ENCODE measurements around the gene BMERB1. TPM values are rescaled to one million over a fixed set of nuclear protein-coding genes. Genes with fewer than 3 reads are reported as not detected.
"Not testable (repeated sequence)": the region's sequence is repeated elsewhere in the genome, so short reads cannot be mapped to it uniquely, and the experiment has no call there.

Gene BMERB1
- total RNA-seq, 1 donor from 2014 or later = 17.4 TPM

DNA sequence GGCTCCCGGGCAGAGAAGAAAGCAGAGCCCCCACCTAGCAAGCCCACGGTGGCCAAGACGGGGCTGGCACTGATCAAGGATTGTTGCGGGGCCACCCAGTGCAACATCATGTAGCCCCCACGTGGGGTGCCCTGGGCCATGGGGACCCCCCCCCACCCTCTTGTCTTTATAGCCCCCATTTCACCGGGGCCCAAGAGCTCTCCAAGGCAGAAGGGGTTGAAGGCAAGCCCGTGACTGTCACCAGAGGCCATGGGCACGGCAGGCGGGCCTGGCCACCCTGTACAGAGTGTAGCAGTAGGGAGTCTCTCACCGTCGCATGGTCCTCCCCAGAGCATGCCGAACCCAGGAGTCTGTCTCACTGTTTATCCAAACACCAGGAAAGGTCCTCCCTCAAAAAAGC is 152.3 kb downstream of the BMERB1 start:
- DNase-seq (ENCODE audit: low read depth) = no peak

GRCh38 chr16:15587152-15587825 is 152.9 kb downstream of the BMERB1 start:
- no peak for DNase-seq (ENCODE audit: low read depth)

GRCh38 chr16:15592324-15592723 is 157.9 kb downstream of the BMERB1 start:
- DNase-seq (ENCODE audit: low read depth) = no peak

- no peak for DNase-seq (ENCODE audit: low read depth)
Measured at GRCh38 chr16:15593235-15593634, 158.8 kb downstream of the BMERB1 start.

GRCh38 chr16:15594711-15595320 is 160.4 kb downstream of the BMERB1 start:
- no peak for DNase-seq (ENCODE audit: low read depth)

GRCh38 chr16:15597135-15597534 is 162.7 kb downstream of the BMERB1 start:
- DNase-seq (ENCODE audit: low read depth) = no peak

- DNase-seq (ENCODE audit: low read depth) = peak; percentile 32
Measured at GRCh38 chr16:15597822-15598647, 163.6 kb downstream of the BMERB1 start.

DNA sequence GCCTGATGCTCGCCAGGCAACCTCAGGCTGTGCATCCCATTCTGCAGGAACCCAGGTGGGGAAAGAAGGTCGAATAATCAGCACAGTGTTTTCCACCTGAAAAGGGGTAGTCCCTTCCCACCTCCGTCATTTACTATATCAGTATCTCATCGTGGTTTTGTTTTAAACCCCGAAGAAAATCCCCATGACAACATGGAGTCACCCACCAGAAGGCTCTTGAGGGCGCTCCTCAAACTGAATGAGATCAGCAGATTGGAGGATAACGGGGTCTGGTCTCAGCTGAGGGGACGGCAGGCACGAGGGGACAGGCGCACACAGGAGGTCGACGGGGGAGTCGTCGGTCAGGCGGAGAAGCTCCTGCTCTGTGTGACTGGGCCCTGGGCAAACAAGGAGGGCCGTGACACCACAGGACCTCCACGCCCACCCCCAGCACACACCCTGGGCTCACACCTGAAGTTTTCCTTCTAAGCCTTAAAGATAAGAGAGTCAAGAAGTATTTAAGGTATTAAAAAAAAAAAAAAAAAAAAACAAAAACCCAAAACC is 164.3 kb downstream of the BMERB1 start:
- no peak for DNase-seq (ENCODE audit: low read depth)

- DNase-seq (ENCODE audit: low read depth) = no peak
Measured at GRCh38 chr16:15599303-15600070, 165.1 kb downstream of the BMERB1 start.

- no peak for DNase-seq (ENCODE audit: low read depth)
Measured at GRCh38 chr16:15601212-15601879, 167.0 kb downstream of the BMERB1 start.

GRCh38 chr16:15602285-15603044 is 168.1 kb downstream of the BMERB1 start:
- DNase-seq (ENCODE audit: low read depth) = no peak

DNA sequence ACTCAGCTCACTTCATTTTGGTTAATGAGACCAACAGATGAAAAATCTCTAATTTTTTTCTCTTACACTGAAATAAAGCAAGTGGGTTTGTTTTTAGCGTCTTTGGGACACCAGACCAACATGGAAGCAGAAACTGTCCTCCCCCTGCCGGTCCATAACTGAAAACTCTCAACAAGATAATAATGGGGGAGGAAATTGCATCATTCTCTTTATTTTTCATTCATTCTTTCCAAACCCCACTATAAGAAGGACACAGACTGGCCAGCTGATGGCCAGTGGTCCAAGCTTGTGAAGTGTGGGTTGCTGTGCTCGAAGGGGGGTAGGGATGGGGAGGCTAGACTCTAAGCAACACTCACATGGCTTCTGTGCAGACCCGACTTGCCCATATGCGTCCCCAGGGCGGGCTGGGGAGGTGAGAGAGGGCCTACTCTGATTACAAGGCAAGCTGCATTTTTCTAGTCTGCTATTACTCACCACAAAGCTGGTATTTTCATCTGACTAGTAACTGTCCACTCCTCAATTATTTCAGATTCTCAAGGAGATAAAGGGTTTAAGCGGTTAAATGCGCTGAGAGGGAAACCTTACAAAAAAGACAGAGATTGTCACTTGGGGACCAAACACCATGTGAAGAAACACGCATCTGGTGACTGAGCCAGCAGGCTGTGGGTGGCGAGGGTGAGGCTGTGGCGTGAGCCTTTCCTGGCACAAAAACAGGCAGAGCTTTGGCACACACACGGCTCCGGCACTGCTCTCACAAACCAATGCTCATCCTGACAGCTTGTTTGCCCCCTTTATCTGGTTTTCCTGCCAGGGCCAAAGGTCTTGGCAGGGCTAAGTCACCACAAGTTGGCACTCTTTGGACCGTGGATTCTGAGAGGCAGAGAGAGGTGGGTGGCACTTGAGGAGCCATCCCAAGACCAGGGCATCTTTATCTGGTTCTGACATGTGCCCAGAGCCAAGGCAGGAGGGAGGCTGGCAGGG is 170.4 kb downstream of the BMERB1 start:
- no peak for DNase-seq (ENCODE audit: low read depth)

DNA sequence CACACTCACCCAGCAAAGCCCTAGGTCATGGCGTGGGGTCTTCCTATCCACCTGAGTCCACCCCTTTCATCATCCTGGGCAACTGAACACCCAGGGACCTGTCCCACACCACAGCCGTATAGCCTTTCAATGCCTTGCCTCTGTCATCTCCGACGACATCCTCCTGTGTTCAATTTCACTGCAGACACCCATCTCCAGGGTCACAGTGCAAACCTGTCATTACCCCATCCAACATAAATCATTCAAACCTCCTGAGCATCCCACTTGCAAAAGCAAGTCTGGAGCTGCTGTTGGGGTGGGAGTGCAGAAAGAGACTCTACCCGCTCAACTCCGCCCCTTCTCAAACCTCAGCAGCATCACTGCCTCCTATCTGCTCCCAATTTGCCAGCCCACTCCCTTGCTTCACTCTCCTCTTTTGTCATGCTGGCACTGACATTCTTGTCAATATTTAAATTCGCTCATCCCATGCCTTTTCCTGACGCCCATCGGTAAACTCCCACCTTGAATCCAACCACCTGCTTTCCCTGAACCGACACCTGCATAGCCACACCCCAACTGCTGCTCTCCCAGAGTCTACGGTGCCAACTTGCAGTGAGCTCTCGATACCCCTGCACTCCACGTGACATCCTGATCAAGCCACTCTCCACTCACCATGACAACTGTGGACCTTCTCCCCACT is 171.6 kb downstream of the BMERB1 start:
- DNase-seq (ENCODE audit: low read depth) = no peak

DNA sequence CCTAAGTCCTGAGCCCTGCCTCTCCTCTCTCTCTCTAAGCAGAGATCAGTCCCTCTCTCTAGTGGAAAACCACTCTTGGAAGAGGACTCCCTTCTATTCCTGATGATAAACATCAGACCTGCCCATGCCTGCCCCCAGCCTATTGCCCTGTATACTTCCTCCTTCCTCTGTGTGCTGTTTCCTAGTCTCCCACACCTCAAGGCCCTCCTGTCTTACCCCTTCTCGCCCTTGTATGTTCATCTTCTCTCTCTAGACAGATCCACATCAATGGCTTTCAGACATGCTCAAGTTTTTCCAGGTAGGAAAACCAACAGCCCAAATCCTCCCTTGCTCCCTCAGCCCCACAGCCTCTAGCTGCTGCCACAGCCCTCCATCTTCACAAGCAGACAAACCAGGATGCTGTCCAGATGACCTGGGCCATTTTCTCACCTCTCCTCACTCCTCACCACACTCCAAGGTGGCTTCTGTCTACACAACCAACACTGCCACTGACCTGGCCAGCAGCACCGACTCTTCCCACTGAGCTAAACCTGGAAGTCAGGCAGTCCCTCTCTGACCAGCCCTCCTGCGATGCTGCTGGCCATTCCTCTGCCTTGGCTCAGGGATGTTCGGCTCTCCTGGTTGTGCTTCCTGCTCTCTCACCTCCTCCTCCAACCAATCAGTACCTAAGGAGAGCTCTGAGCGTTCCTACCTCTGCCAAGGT is 172.3 kb downstream of the BMERB1 start:
- no peak for DNase-seq (ENCODE audit: low read depth)

DNA sequence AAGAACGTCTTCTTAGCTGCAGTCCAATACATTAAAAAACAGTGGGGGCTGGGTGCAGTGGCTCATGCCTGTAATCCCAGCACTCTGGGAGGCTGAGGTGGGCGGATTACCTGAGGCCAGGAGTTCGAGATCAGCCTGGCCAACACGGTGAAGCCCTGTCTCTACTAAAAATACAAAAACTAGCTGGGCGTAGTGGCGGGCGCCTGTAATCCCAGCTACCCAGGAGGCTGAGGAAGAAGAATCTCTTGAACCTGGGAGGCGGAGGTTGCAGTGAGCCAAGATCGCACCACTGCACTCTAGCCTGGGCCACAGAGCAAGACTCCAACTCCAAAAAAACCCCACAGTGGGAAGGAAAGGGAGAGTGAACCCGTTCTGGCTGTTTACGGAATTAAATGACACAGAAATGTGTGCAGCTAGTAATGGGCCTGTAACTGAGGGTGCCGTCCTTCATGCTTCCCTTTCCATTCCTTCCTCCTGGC is 172.9 kb downstream of the BMERB1 start:
- DNase-seq (ENCODE audit: low read depth) = not testable (repeated sequence)

DNA sequence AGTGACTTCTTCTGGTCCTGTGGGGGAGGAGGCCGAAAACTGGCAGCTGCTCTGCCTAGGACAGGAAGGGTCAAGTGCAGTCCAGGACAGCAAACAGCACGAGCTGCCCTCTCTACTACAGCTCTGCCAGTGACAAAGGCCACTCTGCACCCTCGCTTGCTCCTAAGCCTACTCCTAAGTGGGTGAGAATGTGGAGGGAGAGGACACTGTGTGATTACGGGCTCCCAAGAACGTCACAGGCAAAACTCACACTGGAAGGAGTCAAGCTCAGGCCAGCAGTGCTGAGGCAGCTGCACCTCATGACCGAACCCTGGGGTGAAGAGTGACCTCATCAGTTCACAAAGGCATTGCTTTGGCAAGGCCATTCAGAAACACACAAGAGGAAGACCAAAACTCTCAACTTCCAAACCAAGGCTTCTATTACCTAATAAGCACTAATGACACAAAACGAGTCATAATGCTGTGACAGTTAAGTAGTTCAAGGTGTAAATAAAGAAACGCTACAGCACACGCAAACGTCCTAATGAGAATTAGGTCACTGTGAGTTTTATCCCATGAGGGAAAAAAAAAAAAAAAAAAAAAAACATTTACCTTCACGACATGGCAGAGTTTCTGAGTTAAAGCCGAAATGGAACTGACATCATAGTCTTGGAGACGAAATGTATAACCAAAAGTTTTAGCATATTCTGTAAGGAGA is 173.5 kb downstream of the BMERB1 start:
- peak; percentile 47 for DNase-seq (ENCODE audit: low read depth)

Data from myocyte (in vitro differentiated cells).